Neural cell (in vitro differentiated cells): ENCODE data around the gene IL12RB2.

ENCODE experiments used
- EZH2 ChIP-seq: fragments of 200-600, 300-800 bp; shearing (Covaris generic), sonication (generic); IDR thresholded peaks from 2 replicates; pipeline ENCODE4 v1.6.1; 2014; ENCODE audit warnings: antibody characterized with exemption, low read length, borderline replicate concordance, mild to moderate bottlenecking; ENCODE audit not compliant: insufficient read depth, poor library complexity, severe bottlenecking
- RAD21 ChIP-seq: fragments of 450-650 bp; conservative IDR thresholded peaks from 2 replicates; pipeline ENCODE4 v1.6.1; 2014; ENCODE audit warnings: antibody characterized with exemption, mild to moderate bottlenecking, moderate library complexity
- SMC3 ChIP-seq: fragments of 450-650 bp; conservative IDR thresholded peaks from 2 replicates; pipeline ENCODE4 v1.6.1; 2014; ENCODE audit warnings: antibody characterized with exemption, mild to moderate bottlenecking, moderate library complexity; ENCODE audit not compliant: poor library complexity
- TF ChIP-seq, protein P1 (sequence below): fragments of 450-650 bp; IDR thresholded peaks from 2 replicates; pipeline ENCODE4 v1.5.1; 2014; ENCODE audit warnings: antibody characterized with exemption, mild to moderate bottlenecking, moderate library complexity; ENCODE audit not compliant: poor library complexity, severe bottlenecking
- TF ChIP-seq, protein P2 (sequence below): IDR thresholded peaks from 2 replicates; pipeline ENCODE4 v1.6.1; 2012; ENCODE audit warnings: borderline replicate concordance

DNA sequence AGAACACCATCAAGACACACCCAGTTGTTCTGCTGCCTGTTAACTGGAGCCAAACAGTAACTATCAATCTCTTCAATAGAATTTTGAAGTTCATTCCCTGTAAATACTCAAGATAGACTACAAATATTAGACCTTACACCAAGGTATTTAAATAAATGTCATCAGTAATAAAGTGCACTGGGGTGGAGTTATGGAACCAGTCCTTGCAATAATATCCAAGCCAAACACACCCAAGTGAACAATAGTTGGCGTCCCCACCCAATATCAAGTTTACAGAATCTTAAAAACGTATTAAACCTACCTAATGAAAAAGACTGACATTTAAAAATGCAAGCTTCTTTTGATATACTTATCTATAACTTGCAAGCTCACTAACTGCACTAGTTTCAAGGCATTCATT is 119.8 kb downstream of the IL12RB2 start:
- TF ChIP-seq, protein P1, sequence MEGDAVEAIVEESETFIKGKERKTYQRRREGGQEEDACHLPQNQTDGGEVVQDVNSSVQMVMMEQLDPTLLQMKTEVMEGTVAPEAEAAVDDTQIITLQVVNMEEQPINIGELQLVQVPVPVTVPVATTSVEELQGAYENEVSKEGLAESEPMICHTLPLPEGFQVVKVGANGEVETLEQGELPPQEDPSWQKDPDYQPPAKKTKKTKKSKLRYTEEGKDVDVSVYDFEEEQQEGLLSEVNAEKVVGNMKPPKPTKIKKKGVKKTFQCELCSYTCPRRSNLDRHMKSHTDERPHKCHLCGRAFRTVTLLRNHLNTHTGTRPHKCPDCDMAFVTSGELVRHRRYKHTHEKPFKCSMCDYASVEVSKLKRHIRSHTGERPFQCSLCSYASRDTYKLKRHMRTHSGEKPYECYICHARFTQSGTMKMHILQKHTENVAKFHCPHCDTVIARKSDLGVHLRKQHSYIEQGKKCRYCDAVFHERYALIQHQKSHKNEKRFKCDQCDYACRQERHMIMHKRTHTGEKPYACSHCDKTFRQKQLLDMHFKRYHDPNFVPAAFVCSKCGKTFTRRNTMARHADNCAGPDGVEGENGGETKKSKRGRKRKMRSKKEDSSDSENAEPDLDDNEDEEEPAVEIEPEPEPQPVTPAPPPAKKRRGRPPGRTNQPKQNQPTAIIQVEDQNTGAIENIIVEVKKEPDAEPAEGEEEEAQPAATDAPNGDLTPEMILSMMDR, result no peak
- TF ChIP-seq SMC3, result no peak
- TF ChIP-seq EZH2, result no peak
- TF ChIP-seq, protein P2, sequence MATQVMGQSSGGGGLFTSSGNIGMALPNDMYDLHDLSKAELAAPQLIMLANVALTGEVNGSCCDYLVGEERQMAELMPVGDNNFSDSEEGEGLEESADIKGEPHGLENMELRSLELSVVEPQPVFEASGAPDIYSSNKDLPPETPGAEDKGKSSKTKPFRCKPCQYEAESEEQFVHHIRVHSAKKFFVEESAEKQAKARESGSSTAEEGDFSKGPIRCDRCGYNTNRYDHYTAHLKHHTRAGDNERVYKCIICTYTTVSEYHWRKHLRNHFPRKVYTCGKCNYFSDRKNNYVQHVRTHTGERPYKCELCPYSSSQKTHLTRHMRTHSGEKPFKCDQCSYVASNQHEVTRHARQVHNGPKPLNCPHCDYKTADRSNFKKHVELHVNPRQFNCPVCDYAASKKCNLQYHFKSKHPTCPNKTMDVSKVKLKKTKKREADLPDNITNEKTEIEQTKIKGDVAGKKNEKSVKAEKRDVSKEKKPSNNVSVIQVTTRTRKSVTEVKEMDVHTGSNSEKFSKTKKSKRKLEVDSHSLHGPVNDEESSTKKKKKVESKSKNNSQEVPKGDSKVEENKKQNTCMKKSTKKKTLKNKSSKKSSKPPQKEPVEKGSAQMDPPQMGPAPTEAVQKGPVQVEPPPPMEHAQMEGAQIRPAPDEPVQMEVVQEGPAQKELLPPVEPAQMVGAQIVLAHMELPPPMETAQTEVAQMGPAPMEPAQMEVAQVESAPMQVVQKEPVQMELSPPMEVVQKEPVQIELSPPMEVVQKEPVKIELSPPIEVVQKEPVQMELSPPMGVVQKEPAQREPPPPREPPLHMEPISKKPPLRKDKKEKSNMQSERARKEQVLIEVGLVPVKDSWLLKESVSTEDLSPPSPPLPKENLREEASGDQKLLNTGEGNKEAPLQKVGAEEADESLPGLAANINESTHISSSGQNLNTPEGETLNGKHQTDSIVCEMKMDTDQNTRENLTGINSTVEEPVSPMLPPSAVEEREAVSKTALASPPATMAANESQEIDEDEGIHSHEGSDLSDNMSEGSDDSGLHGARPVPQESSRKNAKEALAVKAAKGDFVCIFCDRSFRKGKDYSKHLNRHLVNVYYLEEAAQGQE, result no peak
- TF ChIP-seq RAD21, result no peak
